Measurements from ENCODE around the gene CD164.
"Not testable (repeated sequence)": the region's sequence is repeated elsewhere in the genome, so short reads cannot be mapped to it uniquely, and the experiment has no call there.

The CD164 gene

GRCh38 chr6:109374326-109374892, 7.9 kb downstream of the CD164 start:
- DNase-seq (ENCODE audit: low spot score): no peak

GRCh38 chr6:109373762-109374161, 8.5 kb downstream of the CD164 start:
- no peak for DNase-seq (ENCODE audit: low spot score)

- DNase-seq (ENCODE audit: low spot score): no peak
Measured at GRCh38 chr6:109373331-109373730, 8.9 kb downstream of the CD164 start.

GRCh38 chr6:109372130-109372529, 10.1 kb downstream of the CD164 start:
- DNase-seq (ENCODE audit: low spot score): no peak

GRCh38 chr6:109370792-109371191, 11.5 kb downstream of the CD164 start:
- no peak for DNase-seq (ENCODE audit: low spot score)

GRCh38 chr6:109370336-109370735, 11.9 kb downstream of the CD164 start:
- no peak for DNase-seq (ENCODE audit: low spot score)

GRCh38 chr6:109369728-109370127, 12.5 kb downstream of the CD164 start:
- DNase-seq (ENCODE audit: low spot score): no peak

- not testable (repeated sequence) for DNase-seq (ENCODE audit: low spot score)
Measured at GRCh38 chr6:109364382-109365078, 17.7 kb downstream of the CD164 start.

- DNase-seq (ENCODE audit: low spot score): no peak
Measured at GRCh38 chr6:109363753-109364152, 18.5 kb downstream of the CD164 start.

- DNase-seq (ENCODE audit: low spot score): no peak
Measured at GRCh38 chr6:109362102-109362884, 20.0 kb downstream of the CD164 start.

- DNase-seq (ENCODE audit: low spot score): no peak
Measured at GRCh38 chr6:109360791-109361190, 21.5 kb downstream of the CD164 start.

GRCh38 chr6:109360281-109360680, 22.0 kb downstream of the CD164 start:
- DNase-seq (ENCODE audit: low spot score): no peak

- DNase-seq (ENCODE audit: low spot score): no peak
Measured at GRCh38 chr6:109359248-109359647, 23.0 kb downstream of the CD164 start.

- DNase-seq (ENCODE audit: low spot score): no peak
Measured at GRCh38 chr6:109358204-109358603, 24.1 kb downstream of the CD164 start.

GRCh38 chr6:109356237-109356636, 26.0 kb downstream of the CD164 start:
- DNase-seq (ENCODE audit: low spot score): no peak

GRCh38 chr6:109351231-109352130, 30.8 kb downstream of the CD164 start:
- DNase-seq (ENCODE audit: low spot score): no peak

GRCh38 chr6:109349419-109349987, 32.8 kb downstream of the CD164 start:
- DNase-seq (ENCODE audit: low spot score): no peak

- no peak for DNase-seq (ENCODE audit: low spot score)
Measured at GRCh38 chr6:109348226-109348625, 34.0 kb downstream of the CD164 start.

GRCh38 chr6:109347779-109348178, 34.5 kb downstream of the CD164 start:
- no peak for DNase-seq (ENCODE audit: low spot score)

- DNase-seq (ENCODE audit: low spot score): no peak
Measured at GRCh38 chr6:109345986-109346385, 36.3 kb downstream of the CD164 start.

GRCh38 chr6:109344226-109344625, 38.0 kb downstream of the CD164 start:
- DNase-seq (ENCODE audit: low spot score): no peak

GRCh38 chr6:109343518-109343917, 38.7 kb downstream of the CD164 start:
- DNase-seq (ENCODE audit: low spot score): no peak

All from SW480 (cell line).